ENCODE measurements around the gene IGFBP4.

The IGFBP4 gene

GRCh38 chr17:40456396-40456951, 13.2 kb downstream of the IGFBP4 start:
- DNase-seq (ENCODE audit: low read depth, low spot score): no peak

- no peak for DNase-seq (ENCODE audit: low read depth, low spot score)
Observed at GRCh38 chr17:40457369-40457768, 14.1 kb downstream of the IGFBP4 start.

- no peak for DNase-seq (ENCODE audit: low read depth, low spot score)
Observed at GRCh38 chr17:40457964-40458791, 14.9 kb downstream of the IGFBP4 start.

GRCh38 chr17:40458851-40459482, 15.7 kb downstream of the IGFBP4 start:
- DNase-seq (ENCODE audit: low read depth, low spot score): no peak

- DNase-seq (ENCODE audit: low read depth, low spot score): no peak
Observed at GRCh38 chr17:40459636-40460603, 16.7 kb downstream of the IGFBP4 start.

- DNase-seq (ENCODE audit: low read depth, low spot score): no peak
Observed at GRCh38 chr17:40460604-40460967, 17.3 kb downstream of the IGFBP4 start.

- no peak for DNase-seq (ENCODE audit: low read depth, low spot score)
Observed at GRCh38 chr17:40460968-40461731, 17.9 kb downstream of the IGFBP4 start.

- no peak for DNase-seq (ENCODE audit: low read depth, low spot score)
Observed at GRCh38 chr17:40461732-40462342, 18.6 kb downstream of the IGFBP4 start.

- DNase-seq (ENCODE audit: low read depth, low spot score): no peak
Observed at GRCh38 chr17:40462343-40463121, 19.3 kb downstream of the IGFBP4 start.

- no peak for DNase-seq (ENCODE audit: low read depth, low spot score)
Observed at GRCh38 chr17:40463122-40463550, 19.9 kb downstream of the IGFBP4 start.

- no peak for DNase-seq (ENCODE audit: low read depth, low spot score)
Observed at GRCh38 chr17:40464392-40464855, 21.2 kb downstream of the IGFBP4 start.

- DNase-seq (ENCODE audit: low read depth, low spot score): no peak
Observed at GRCh38 chr17:40466298-40466971, 23.2 kb downstream of the IGFBP4 start.

GRCh38 chr17:40467281-40467867, 24.1 kb downstream of the IGFBP4 start:
- DNase-seq (ENCODE audit: low read depth, low spot score): no peak

GRCh38 chr17:40468560-40468959, 25.3 kb downstream of the IGFBP4 start:
- no peak for DNase-seq (ENCODE audit: low read depth, low spot score)

GRCh38 chr17:40469805-40470675, 26.8 kb downstream of the IGFBP4 start:
- no peak for DNase-seq (ENCODE audit: low read depth, low spot score)

- DNase-seq (ENCODE audit: low read depth, low spot score): no peak
Observed at GRCh38 chr17:40470932-40471828, 27.9 kb downstream of the IGFBP4 start.
